HUDEP-2 (cell line): ENCODE results near the gene F10.

ENCODE experiments used
- DNase-seq, 76 experiments: peaks; one replicate each; lab custom pipeline; 2025; ENCODE audit not compliant: unreplicated experiment in 76 of 76; lab: John Stamatoyannopoulos, UW

The F10 gene

DNA sequence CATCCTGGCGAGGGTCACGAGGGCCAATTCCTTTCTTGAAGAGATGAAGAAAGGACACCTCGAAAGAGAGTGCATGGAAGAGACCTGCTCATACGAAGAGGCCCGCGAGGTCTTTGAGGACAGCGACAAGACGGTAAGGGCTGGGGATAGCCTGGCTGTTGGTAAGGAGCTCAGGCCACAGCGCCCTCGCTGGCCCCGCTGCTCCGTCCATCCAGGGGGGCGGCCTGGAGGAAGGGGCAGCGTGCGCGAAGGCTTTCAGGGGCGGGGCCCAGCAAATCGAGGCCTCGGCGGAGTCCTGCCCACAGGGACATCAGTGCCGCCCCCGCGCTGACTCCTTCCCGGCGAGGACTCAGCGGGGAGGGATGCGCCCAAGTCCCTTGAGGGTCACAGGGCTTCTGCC lies 6.9 kb downstream of the F10 start:
- no peak for DNase-seq

- DNase-seq, result no peak
These were observed 7.5 kb downstream of the F10 start for GRCh38 chr13:113129921-113130750.

GRCh38 chr13:113135281-113135760 lies 12.7 kb downstream of the F10 start:
- DNase-seq, result no peak

DNA sequence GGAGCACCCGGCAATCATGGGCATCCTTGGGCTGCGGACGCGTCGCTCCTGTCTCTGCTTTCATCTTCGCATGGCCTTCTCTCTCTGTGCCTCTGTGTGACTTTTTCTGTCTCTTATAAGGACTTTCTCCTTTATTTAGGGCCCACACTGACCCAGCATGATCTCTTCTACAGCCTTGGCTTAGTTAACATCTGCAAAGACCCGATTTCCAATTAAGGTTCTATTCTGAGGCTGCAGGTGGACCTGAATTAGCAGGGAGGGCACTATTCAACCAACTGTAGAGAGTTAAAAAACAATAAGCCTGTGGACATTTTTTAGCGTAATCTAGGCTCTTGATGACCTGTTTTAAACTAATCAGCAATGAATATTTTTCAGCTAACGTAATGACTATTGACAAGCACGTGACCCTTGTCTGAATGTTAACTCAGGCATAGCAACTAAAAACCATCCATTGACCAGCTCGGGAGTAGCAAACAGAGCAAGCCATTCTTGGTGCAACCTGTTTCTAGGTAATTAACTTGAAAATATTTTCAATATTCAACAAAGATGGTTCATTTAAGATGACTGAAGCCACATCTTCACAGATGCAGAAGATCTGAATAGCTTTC lies 15.2 kb downstream of the F10 start:
- no peak for DNase-seq

DNA sequence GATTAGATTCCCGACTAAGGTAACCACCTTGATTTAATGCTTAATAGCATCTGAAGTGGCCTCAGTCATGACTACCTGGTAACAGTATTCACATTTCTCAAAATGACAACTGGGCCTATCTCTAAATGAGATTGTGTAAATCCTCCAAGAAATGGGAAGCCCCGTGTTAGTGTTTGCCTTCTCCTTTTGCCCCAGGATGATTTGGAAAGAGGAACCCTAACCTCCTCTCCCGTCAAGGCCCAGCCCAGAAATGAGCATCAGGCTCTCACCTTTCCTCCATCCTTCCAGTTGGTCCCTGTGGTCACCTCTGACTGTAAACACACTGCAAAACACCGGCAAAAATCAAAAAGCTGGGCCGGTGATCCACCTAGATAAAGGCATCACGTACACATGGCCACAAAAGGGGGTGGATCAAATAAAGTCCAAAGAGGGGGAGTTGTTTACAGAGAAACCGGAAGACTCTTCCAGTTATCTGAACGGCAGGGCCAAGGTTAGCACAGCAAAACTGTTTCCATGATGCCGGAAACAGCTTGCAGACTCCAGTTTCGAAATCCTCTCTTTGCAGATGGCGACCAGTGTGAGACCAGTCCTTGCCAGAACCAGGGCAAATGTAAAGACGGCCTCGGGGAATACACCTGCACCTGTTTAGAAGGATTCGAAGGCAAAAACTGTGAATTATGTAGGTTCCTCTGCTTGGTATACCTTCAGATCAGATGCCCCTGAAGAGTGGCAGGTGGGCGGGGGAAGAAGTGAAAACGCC lies 16.4 kb downstream of the F10 start:
- DNase-seq, result no peak

GRCh38 chr13:113139577-113139976 lies 17.0 kb downstream of the F10 start:
- DNase-seq, result no peak

DNA sequence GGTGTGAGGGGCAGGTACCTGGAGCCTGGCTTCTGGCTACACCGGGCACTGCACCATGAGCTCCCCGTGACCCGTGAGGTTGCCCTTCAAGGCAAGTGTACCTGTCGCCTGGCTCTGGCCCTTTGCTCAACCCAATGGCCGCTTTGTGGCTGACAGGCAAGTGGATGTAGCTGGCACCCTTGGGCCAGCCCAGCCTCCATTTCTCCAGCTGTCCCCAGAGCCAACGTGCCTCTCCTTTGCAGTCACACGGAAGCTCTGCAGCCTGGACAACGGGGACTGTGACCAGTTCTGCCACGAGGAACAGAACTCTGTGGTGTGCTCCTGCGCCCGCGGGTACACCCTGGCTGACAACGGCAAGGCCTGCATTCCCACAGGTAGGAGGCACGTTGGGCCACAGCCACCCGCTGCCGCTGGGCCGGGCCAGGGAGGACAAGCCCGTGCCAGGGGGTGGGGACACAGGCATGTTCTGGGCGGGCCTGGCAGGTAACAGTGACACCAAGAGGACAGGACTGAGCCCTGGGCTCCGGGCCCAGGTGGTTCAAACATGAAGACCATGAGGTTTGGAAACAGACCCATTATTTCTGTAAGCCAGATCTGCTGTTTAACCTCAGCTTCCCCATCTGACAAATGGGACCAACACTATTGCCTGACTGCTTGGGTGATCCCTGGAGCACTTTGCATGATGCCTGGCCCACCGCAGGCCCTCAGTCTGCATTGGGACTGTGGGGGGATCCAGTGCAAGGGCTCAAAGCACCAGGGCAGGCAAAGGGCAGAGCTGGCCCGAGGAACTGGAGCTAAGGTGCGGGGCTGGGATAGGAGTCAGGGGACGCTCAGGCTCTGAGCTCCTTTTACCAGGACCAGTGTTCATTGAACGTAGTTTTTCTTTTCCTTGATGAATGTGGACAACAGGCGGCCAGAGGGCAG lies 18.3 kb downstream of the F10 start:
- no peak for DNase-seq

GRCh38 chr13:113141601-113141970 lies 19.0 kb downstream of the F10 start:
- no peak for DNase-seq

GRCh38 chr13:113142876-113143275 lies 20.3 kb downstream of the F10 start:
- no peak for DNase-seq

DNA sequence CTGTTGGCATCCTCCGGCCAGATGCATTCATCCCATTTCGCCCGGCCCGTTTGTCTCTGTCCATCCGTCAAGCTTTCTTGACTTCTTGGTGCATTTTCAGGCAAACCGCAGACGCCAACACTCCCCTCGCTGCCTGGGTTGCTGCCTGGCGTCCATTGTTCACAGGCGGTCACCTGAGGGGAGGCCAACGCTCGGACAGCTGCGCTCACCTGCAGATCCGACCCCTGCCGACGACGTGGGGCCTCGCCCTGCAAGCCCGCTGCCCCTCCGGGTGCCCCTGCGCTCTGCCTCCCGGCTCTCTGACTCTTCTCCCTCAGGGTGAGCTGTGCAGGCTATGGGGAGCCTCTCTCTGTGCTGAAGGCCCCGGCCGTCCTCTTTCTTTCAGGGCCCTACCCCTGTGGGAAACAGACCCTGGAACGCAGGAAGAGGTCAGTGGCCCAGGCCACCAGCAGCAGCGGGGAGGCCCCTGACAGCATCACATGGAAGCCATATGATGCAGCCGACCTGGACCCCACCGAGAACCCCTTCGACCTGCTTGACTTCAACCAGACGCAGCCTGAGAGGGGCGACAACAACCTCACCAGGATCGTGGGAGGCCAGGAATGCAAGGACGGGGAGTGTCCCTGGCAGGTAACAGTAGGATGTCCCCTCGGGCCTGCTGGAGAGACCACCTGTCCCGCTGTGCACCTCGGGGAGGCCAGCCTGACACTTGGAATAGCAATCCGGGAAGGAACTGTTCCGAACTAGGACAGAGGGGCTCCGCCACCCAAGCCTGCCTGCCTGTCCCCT lies 21.1 kb downstream of the F10 start:
- DNase-seq, result no peak

DNA sequence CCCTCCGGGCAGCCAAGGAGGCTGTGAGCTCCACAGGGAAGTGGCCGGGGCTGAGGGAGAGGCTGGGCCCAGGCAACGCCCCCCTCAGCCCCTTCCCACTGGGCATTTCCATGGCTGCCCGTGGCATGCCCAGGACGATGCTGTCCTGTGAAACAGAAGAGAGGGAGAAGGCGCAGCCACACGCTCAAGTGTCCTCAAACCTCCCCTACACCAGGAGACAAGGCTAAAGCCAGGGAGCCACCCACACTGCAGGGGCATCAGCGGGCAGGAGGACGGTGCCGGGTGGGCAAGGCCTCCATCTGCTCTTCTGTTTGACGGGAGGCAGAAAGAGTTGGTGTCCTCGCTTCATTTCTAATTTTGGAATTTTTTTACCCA lies 21.6 kb downstream of the F10 start:
- no peak for DNase-seq

- DNase-seq, result no peak
These were observed 22.9 kb downstream of the F10 start for GRCh38 chr13:113145496-113145895.

DNA sequence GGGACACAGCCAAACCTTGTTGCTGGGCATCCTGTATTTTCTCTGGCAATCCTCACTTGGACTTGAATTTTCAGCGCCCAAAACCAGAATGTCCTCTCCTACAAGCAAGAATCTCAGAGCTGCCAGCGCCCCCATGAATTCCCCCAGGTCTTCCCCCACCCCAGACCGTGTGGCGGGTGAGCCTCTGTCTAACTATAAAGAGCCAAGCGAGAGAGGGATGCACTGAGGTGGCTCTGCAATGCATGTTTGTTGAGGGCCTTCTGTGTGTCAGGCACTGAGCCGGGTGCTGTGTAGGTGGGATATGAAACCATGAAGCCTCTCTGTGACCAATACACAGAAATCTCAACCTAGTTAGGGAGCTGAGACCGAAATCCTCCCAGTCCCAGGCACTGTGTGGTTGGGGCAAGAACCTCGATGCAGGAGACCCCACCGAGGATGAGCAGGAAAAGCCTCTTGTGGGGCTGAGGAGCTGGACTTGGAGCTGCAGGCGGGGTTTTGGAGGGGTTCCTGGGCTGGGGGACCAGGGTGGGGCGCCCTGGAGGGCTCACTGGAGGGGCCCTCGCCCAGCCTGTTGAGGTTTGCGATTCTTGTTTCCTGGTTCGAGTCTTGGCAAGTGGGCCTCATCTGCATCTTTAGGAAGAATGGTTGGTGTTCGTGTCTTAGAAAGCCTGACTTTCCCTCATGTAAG lies 23.5 kb downstream of the F10 start:
- DNase-seq, result no peak

- no peak for DNase-seq
These were observed 24.2 kb downstream of the F10 start for GRCh38 chr13:113146750-113147149.

GRCh38 chr13:113147206-113147605 lies 24.6 kb downstream of the F10 start:
- no peak for DNase-seq

DNA sequence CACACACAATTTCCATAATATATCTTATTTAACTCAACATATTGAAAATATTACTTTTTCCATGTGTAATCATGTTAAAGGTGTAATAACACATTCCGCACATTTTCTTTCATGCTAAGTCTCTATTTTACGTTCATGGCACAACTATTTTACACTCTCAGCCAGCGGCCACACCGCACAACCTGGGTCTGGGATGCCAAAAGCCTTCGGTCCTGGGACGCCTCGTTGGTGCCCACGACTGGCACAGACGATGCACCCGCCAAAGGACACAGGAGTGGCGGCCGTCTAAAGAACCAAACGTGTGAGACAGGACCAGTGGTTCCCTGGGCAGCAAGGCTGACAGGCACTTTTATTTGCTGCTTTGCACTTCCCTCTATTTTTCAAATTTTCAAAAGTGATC lies 25.8 kb downstream of the F10 start:
- no peak for DNase-seq

DNA sequence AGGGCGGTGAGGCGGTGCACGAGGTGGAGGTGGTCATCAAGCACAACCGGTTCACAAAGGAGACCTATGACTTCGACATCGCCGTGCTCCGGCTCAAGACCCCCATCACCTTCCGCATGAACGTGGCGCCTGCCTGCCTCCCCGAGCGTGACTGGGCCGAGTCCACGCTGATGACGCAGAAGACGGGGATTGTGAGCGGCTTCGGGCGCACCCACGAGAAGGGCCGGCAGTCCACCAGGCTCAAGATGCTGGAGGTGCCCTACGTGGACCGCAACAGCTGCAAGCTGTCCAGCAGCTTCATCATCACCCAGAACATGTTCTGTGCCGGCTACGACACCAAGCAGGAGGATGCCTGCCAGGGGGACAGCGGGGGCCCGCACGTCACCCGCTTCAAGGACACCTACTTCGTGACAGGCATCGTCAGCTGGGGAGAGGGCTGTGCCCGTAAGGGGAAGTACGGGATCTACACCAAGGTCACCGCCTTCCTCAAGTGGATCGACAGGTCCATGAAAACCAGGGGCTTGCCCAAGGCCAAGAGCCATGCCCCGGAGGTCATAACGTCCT lies 26.4 kb downstream of the F10 start:
- DNase-seq, result no peak

- no peak for DNase-seq
These were observed 27.3 kb downstream of the F10 start for GRCh38 chr13:113149711-113150549.
